Activated CD8-positive, alpha-beta memory T cell treated with anti-CD3 and anti-CD28 coated beads, Interleukin-2, amount 50 U/mL, for 1 hour (primary cell): ENCODE measurements around the gene RYR3.
"Not testable (repeated sequence)": the region's sequence is repeated elsewhere in the genome, so short reads cannot be mapped to it uniquely, and the experiment has no call there.

ENCODE experiments used
- DNase-seq: peaks from one replicate; pipeline ENCODE4 v3.0.0-alpha.2; 2020; ENCODE audit errors: extremely low read depth

RYR3 gene

GRCh38 chr15:33757516-33758232 lies 446.9 kb downstream of the RYR3 start:
- no peak for DNase-seq

- DNase-seq: no peak
These were observed 455.6 kb downstream of the RYR3 start for GRCh38 chr15:33766389-33766788.

- DNase-seq: no peak
These were observed 458.0 kb downstream of the RYR3 start for GRCh38 chr15:33768670-33769190.

- no peak for DNase-seq
These were observed 463.2 kb downstream of the RYR3 start for GRCh38 chr15:33773969-33774368.

GRCh38 chr15:33778852-33779251 lies 468.1 kb downstream of the RYR3 start:
- DNase-seq: no peak

- no peak for DNase-seq
These were observed 469.4 kb downstream of the RYR3 start for GRCh38 chr15:33780011-33780768.

- DNase-seq: no peak
These were observed 472.2 kb downstream of the RYR3 start for GRCh38 chr15:33782966-33783365.

GRCh38 chr15:33785366-33785765 lies 474.6 kb downstream of the RYR3 start:
- no peak for DNase-seq

- no peak for DNase-seq
These were observed 478.3 kb downstream of the RYR3 start for GRCh38 chr15:33788906-33789540.

GRCh38 chr15:33794453-33794852 lies 483.7 kb downstream of the RYR3 start:
- DNase-seq: no peak

- no peak for DNase-seq
These were observed 484.3 kb downstream of the RYR3 start for GRCh38 chr15:33795070-33795469.

- no peak for DNase-seq
These were observed 486.9 kb downstream of the RYR3 start for GRCh38 chr15:33797651-33798050.

GRCh38 chr15:33801954-33802353 lies 491.2 kb downstream of the RYR3 start:
- DNase-seq: no peak

GRCh38 chr15:33807665-33808064 lies 496.9 kb downstream of the RYR3 start:
- DNase-seq: no peak

GRCh38 chr15:33808720-33809457 lies 498.1 kb downstream of the RYR3 start:
- no peak for DNase-seq

GRCh38 chr15:33810073-33810595 lies 499.4 kb downstream of the RYR3 start:
- no peak for DNase-seq

- no peak for DNase-seq
These were observed 500.0 kb downstream of the RYR3 start for GRCh38 chr15:33810806-33811205.

GRCh38 chr15:33813891-33814290 lies 503.1 kb downstream of the RYR3 start:
- DNase-seq: no peak

- DNase-seq: not testable (repeated sequence)
These were observed 508.7 kb downstream of the RYR3 start for GRCh38 chr15:33819499-33819898.

- no peak for DNase-seq
These were observed 511.7 kb downstream of the RYR3 start for GRCh38 chr15:33822479-33822878.

- DNase-seq: no peak
These were observed 512.4 kb downstream of the RYR3 start for GRCh38 chr15:33823119-33823518.

- DNase-seq: no peak
These were observed 514.7 kb downstream of the RYR3 start for GRCh38 chr15:33825453-33825852.
